ENCODE results near the gene TMEM145.
"Not testable (repeated sequence)": the region's sequence is repeated elsewhere in the genome, so short reads cannot be mapped to it uniquely, and the experiment has no call there.

The TMEM145 gene

DNA sequence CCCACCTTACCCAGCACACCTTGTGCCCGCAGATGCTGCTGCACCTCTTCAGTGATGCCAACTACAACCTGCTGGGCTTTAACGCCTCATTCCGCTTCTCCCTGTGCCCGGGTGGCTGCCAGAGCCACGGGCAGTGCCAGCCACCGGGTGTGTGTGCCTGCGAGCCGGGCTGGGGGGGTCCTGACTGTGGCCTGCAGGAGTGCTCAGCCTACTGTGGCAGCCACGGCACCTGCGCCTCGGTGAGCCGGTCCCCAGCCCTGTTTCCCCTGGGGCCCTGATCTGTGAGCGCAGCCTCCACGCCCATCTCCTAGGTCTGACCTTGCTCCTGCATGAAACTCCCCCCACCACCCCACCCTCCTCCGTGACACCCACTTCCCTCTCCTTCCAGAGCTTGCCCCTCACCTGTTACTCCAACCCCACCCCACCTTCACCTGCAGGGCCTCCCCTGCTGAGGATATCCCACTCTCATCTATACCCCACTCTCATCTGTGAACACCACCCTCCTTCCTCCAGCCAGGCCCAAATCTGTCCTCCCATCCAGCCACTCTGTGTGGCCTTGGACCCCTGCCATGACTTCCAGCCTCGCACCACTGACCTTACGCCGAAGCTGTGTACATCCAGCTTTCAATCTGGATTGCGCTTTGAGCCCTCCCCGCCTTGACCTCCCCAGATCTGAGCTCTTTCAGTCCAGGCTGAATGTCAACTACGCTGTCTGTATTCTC, 21.0 kb downstream of the TMEM145 start:
- in situ Hi-C loops (cut with MboI; ENCODE audit: low sequenced_read_pairs) = no loop called here
- no peak overlapping the region for H3K4me3 ChIP-seq
- no peak for DNase-seq (ENCODE audit: low spot score in 2 of 2)
- H3K4me1 ChIP-seq = peaks cover 4% of the 10 kb centered on the region
- peaks cover 11% of the 10 kb centered on the region for H3K36me3 ChIP-seq (replicated peaks)
- no peaks in the 10 kb centered on the region for H3K27me3 ChIP-seq (ENCODE audit: low read depth)
- no peaks in the 10 kb centered on the region for H3K9me3 ChIP-seq

GRCh38 chr19:42334697-42335373, 21.7 kb downstream of the TMEM145 start:
- in situ Hi-C loops (cut with MboI; ENCODE audit: low sequenced_read_pairs) = no loop called here
- Histone ChIP-seq H3K4me3 (no peak overlapping the region), H3K27me3 (ENCODE audit: low read depth) (no peaks in the 10 kb centered on the region), H3K4me1 (peaks cover 11% of the 10 kb centered on the region), H3K36me3 (replicated peaks) (peaks cover 11% of the 10 kb centered on the region), H3K9me3 (no peaks in the 10 kb centered on the region)
- no peak for DNase-seq (ENCODE audit: low spot score in 2 of 2)

DNA sequence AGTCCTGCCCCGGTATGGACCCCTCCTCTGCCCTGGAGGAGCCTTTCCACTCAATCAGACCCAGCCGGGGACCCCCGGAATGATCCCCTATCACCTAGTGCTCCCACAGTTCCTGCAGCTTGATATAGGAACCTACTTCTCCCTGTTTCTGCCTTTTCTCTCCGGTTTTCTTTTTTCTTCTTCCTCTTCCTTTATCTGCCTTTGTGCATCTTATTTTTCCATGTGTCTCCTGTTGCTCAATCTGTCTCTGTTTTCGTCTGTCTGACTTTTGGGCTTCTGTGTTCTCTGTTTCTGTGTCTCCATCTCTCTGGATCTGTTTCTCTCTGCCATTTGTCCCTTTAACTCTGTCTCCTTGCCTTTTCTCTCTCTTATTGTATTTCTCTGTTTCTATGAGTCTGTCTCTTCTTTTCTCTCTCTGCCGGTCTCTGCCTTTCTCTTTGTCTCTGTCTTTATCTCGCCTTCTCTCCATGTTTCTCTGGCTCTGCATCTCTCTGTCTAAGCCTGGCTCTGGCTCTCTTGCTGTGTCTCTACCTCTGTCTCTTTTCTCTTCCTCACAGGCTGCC, 22.3 kb downstream of the TMEM145 start:
- no peak for DNase-seq (ENCODE audit: low spot score in 2 of 2)
- H3K4me1 ChIP-seq = peaks cover 13% of the 10 kb centered on the region
- H3K4me3 ChIP-seq = no peak overlapping the region
- peaks cover 11% of the 10 kb centered on the region for H3K36me3 ChIP-seq (replicated peaks)
- H3K27me3 ChIP-seq (ENCODE audit: low read depth) = no peaks in the 10 kb centered on the region
- in situ Hi-C loops (cut with MboI; ENCODE audit: low sequenced_read_pairs) = no loop called here
- H3K9me3 ChIP-seq = no peaks in the 10 kb centered on the region

GRCh38 chr19:42335971-42336370, 22.9 kb downstream of the TMEM145 start:
- Histone ChIP-seq H3K36me3 (replicated peaks) (peaks cover 11% of the 10 kb centered on the region), H3K27me3 (ENCODE audit: low read depth) (no peaks in the 10 kb centered on the region), H3K4me3 (no peak overlapping the region), H3K4me1 (peaks cover 13% of the 10 kb centered on the region), H3K9me3 (no peaks in the 10 kb centered on the region)
- in situ Hi-C loops (cut with MboI; ENCODE audit: low sequenced_read_pairs) = no loop called here
- DNase-seq (ENCODE audit: low spot score in 2 of 2) = no peak

GRCh38 chr19:42339126-42339860, 26.2 kb downstream of the TMEM145 start:
- in situ Hi-C loops (cut with MboI; ENCODE audit: low sequenced_read_pairs) = not testable (repeated sequence)

GRCh38 chr19:42339922-42340321, 26.8 kb downstream of the TMEM145 start:
- DNase-seq (ENCODE audit: low spot score in 2 of 2); H3K27me3 ChIP-seq (ENCODE audit: low read depth); in situ Hi-C loops (cut with MboI; ENCODE audit: low sequenced_read_pairs); H3K4me3 ChIP-seq; H3K9me3 ChIP-seq: not testable (repeated sequence)
- Histone ChIP-seq H3K36me3 (replicated peaks) (peaks cover 17% of the 10 kb centered on the region), H3K4me1 (peaks cover 13% of the 10 kb centered on the region)

More at GRCh38 chr19:42339126-42339860, 26.2 kb downstream of the TMEM145 start:
- peak; percentile 29 to 65 for DNase-seq (ENCODE audit: low spot score in 2 of 2)
- H3K4me3 ChIP-seq; H3K9me3 ChIP-seq; H3K27me3 ChIP-seq (ENCODE audit: low read depth): not testable (repeated sequence)
- Histone ChIP-seq H3K4me1 (peaks cover 13% of the 10 kb centered on the region), H3K36me3 (replicated peaks) (peaks cover 14% of the 10 kb centered on the region)

DNA sequence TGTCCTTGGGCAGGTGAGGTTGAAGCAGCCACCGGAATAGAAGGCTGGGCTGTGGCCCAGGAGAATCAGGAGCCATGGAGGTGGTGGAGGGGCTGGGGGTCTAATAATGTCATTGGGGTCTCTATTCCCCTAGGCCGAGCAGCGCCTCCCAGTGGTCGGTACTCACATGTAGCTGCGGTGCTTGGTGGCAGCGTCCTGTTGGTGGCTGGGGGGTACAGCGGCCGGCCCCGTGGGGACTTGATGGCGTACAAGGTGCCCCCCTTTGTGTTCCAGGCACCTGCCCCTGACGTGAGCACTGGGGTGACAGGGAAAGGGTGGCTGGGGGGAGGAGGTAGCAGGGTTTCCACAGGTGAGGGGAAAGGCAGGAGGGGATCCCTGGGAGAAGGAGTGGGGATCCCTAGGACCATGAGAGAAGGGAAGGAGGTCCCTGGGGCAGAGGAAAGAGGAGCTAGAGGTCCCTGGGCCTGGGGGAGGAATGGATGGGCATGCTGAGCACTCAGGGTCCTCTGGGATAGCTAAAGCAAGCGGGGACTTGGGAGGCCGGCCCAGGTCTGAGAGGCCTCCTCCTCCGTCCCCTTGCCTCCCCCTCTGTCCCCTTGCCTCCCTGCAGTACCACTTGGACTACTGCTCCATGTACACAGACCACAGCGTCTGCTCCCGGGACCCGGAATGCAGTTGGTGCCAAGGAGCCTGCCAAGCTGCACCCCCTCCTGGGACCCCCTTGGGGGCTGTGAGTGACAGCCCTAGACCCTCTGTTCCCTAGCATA, 30.4 kb downstream of the TMEM145 start:
- DNase-seq (ENCODE audit: low spot score in 2 of 2) = peak in 1 of 2 experiments; percentile 43
- no peak overlapping the region for H3K4me3 ChIP-seq
- H3K4me1 ChIP-seq = peaks cover 13% of the 10 kb centered on the region
- H3K36me3 ChIP-seq (replicated peaks) = peaks cover 14% of the 10 kb centered on the region
- no peaks in the 10 kb centered on the region for H3K9me3 ChIP-seq
- in situ Hi-C loops (cut with MboI; ENCODE audit: low sequenced_read_pairs) = no loop called here
- H3K27me3 ChIP-seq (ENCODE audit: low read depth) = no peaks in the 10 kb centered on the region

GRCh38 chr19:42344336-42344893, 31.3 kb downstream of the TMEM145 start:
- Histone ChIP-seq H3K4me1 (peaks cover 7% of the 10 kb centered on the region; the same call in 1 of the 2 replicates), H3K27me3 (ENCODE audit: low read depth) (no peaks in the 10 kb centered on the region), H3K9me3 (no peaks in the 10 kb centered on the region), H3K4me3 (no peak overlapping the region), H3K36me3 (replicated peaks) (peaks cover 14% of the 10 kb centered on the region)
- in situ Hi-C loops (cut with MboI; ENCODE audit: low sequenced_read_pairs) = no loop called here
- DNase-seq (ENCODE audit: low spot score in 2 of 2) = no peak

DNA sequence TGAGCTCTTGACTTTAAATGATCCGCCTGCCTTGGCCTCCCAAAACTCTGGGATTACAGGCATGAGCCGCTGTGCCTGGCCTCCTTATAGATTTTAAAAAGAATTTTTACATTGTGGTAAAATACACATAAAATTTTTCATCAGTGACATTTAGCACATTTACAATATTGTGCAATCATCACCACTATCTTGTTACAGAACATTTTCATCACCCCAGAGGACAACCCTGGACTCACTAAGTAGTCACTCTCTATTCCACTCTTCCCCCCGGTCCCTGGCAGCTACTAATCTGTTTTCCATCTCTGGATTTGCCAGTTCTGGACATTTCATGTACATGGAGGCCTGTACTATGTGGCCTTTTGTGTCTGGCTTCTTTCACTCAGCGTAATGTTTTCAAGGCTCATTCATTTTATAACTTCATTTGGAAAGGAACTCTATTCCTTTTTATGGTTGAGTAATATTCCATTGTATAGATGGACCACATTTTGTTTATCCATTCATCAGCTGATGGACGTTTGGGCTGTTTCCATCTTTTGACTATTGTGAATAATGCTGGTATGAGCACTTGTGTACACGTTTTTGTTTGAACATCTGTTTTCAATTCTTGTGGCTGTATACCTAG, 32.2 kb downstream of the TMEM145 start:
- Histone ChIP-seq H3K9me3 (no peaks in the 10 kb centered on the region), H3K36me3 (replicated peaks) (peaks cover 14% of the 10 kb centered on the region), H3K4me3 (no peak overlapping the region), H3K4me1 (no peaks in the 10 kb centered on the region), H3K27me3 (ENCODE audit: low read depth) (no peaks in the 10 kb centered on the region)
- in situ Hi-C loops (cut with MboI; ENCODE audit: low sequenced_read_pairs) = no loop called here
- no peak for DNase-seq (ENCODE audit: low spot score in 2 of 2)

DNA sequence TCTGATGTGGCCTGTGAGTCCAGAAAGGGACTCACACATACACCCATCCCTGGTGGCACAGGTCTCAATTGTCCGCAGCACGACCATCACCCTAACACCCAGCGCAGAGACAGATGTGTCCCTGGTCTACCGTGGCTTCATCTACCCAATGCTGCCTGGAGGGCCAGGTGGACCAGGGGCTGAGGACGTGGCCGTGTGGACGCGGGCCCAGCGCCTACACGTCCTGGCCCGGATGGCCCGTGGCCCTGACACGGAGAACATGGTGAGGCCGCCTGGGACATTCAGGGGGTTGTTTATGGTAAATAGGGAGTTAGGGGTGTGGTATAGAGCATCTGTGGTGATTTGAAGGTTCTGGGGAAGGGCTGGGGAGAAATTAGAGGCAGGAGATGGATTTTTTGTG, 35.1 kb downstream of the TMEM145 start:
- peaks cover 9% of the 10 kb centered on the region for H3K36me3 ChIP-seq (replicated peaks)
- no peak overlapping the region for H3K4me3 ChIP-seq
- H3K27me3 ChIP-seq (ENCODE audit: low read depth) = no peaks in the 10 kb centered on the region
- DNase-seq (ENCODE audit: low spot score in 2 of 2) = no peak
- no peaks in the 10 kb centered on the region for H3K4me1 ChIP-seq
- no peaks in the 10 kb centered on the region for H3K9me3 ChIP-seq
- in situ Hi-C loops (cut with MboI; ENCODE audit: low sequenced_read_pairs) = no loop called here

- in situ Hi-C loops (cut with MboI; ENCODE audit: low sequenced_read_pairs) = no loop called here
These were observed 36.4 kb downstream of the TMEM145 start for GRCh38 chr19:42349378-42350107.

GRCh38 chr19:42350417-42350816, 37.3 kb downstream of the TMEM145 start:
- in situ Hi-C loops (cut with MboI; ENCODE audit: low sequenced_read_pairs) = no loop called here
- DNase-seq (ENCODE audit: low spot score in 2 of 2) = no peak
- no peaks in the 10 kb centered on the region for H3K27me3 ChIP-seq (ENCODE audit: low read depth)
- peaks cover 4% of the 10 kb centered on the region for H3K36me3 ChIP-seq (replicated peaks)
- no peak overlapping the region for H3K4me3 ChIP-seq
- H3K4me1 ChIP-seq = no peaks in the 10 kb centered on the region
- H3K9me3 ChIP-seq = no peaks in the 10 kb centered on the region

More at GRCh38 chr19:42349378-42350107, 36.4 kb downstream of the TMEM145 start:
- Histone ChIP-seq H3K27me3 (ENCODE audit: low read depth) (no peaks in the 10 kb centered on the region), H3K36me3 (replicated peaks) (peaks cover 7% of the 10 kb centered on the region), H3K4me1 (no peaks in the 10 kb centered on the region), H3K4me3 (no peak overlapping the region), H3K9me3 (no peaks in the 10 kb centered on the region)
- DNase-seq (ENCODE audit: low spot score in 2 of 2) = no peak
